Endothelial cell of umbilical vein (primary cell): ENCODE results near the gene GNB1L.

Experiments used
- EZH2 ChIP-seq: IDR thresholded peaks from 2 replicates; pipeline ENCODE4 v1.6.1; 2012; ENCODE audit warnings: borderline replicate concordance, low read depth, mild to moderate bottlenecking, moderate library complexity, low read length, inconsistent platforms; ENCODE audit not compliant: severe bottlenecking
- FOS ChIP-seq: IDR thresholded peaks from 2 replicates; pipeline ENCODE4 v1.6.1; 2011; ENCODE audit warnings: mild to moderate bottlenecking, low read length, moderate library complexity, borderline replicate concordance; ENCODE audit not compliant: insufficient read depth
- JUN ChIP-seq: IDR thresholded peaks from 2 replicates; pipeline ENCODE4 v1.6.1; 2011; ENCODE audit warnings: borderline replicate concordance, low read depth; ENCODE audit not compliant: insufficient read length, insufficient read depth
- MYC ChIP-seq: IDR thresholded peaks from one replicate; pipeline ENCODE4 v1.6.1; 2011; ENCODE audit warnings: mild to moderate bottlenecking, low read depth, low read length
- POLR2A ChIP-seq: IDR thresholded peaks from 2 replicates; pipeline ENCODE4 v1.6.1; 2012; ENCODE audit warnings: low read depth, mild to moderate bottlenecking, control low read depth, low read length
- TF ChIP-seq, protein P1 (sequence below): IDR thresholded peaks from 2 replicates; pipeline ENCODE4 v1.6.1; 2011; ENCODE audit not compliant: insufficient read depth, insufficient read length
- TF ChIP-seq, protein P2 (sequence below), 2 donors: IDR thresholded peaks; 1 replicate in 1 of 2; 2 replicates in 1 of 2; pipeline ENCODE4 v1.5.1; 2011; ENCODE audit warnings: low read length in 2 of 2, mild to moderate bottlenecking in 2 of 2, moderate library complexity in 2 of 2, control low read depth in 1 of 2, inconsistent platforms in 1 of 2, low read depth in 1 of 2; ENCODE audit not compliant: insufficient read depth in 1 of 2; ENCODE audit errors: extremely low read depth in 1 of 2

DNA sequence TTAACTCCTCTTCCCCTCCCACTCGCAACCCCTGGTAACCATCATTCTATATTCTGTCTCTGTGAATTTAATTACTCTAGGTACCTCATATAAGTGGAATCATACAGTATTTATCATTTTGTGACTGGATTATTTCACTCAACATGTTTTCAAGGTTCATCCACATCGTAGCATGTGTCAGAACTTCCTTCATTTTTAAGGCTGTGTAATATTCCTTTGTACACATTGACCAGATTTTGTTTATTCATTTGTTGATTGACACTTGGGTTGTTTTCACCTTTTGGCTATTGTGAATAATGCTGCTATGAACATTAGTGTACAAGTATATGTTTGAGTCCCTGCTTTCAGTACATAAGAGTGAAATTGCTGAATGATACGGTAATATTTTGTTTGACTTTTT, 2.7 kb upstream of the GNB1L start:
- no peak for TF ChIP-seq POLR2A
- TF ChIP-seq, protein P1, sequence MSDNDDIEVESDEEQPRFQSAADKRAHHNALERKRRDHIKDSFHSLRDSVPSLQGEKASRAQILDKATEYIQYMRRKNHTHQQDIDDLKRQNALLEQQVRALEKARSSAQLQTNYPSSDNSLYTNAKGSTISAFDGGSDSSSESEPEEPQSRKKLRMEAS: no peak
- no peak for TF ChIP-seq FOS
- TF ChIP-seq, protein P2, sequence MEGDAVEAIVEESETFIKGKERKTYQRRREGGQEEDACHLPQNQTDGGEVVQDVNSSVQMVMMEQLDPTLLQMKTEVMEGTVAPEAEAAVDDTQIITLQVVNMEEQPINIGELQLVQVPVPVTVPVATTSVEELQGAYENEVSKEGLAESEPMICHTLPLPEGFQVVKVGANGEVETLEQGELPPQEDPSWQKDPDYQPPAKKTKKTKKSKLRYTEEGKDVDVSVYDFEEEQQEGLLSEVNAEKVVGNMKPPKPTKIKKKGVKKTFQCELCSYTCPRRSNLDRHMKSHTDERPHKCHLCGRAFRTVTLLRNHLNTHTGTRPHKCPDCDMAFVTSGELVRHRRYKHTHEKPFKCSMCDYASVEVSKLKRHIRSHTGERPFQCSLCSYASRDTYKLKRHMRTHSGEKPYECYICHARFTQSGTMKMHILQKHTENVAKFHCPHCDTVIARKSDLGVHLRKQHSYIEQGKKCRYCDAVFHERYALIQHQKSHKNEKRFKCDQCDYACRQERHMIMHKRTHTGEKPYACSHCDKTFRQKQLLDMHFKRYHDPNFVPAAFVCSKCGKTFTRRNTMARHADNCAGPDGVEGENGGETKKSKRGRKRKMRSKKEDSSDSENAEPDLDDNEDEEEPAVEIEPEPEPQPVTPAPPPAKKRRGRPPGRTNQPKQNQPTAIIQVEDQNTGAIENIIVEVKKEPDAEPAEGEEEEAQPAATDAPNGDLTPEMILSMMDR (IDR thresholded peaks at IDR 0.05; ENCODE audit: extremely low read depth in 1 of 2, insufficient read depth in 1 of 2, low read depth in 1 of 2, low read length in 2 of 2): no peak
- TF ChIP-seq EZH2: no peak
- TF ChIP-seq JUN: no peak
- TF ChIP-seq MYC: no peak
